ENCODE data around the gene TRH.
"Not testable (repeated sequence)": the region's sequence is repeated elsewhere in the genome, so short reads cannot be mapped to it uniquely, and the experiment has no call there.

TRH gene

GRCh38 chr3:130013246-130013645 is 38.7 kb downstream of the TRH start:
- not testable (repeated sequence) for FAIRE-seq

GRCh38 chr3:130014526-130014925 is 40.0 kb downstream of the TRH start:
- FAIRE-seq: no peak

- FAIRE-seq: not testable (repeated sequence)
Observed at GRCh38 chr3:130017661-130018060, 43.1 kb downstream of the TRH start.

GRCh38 chr3:130026146-130026829 is 51.8 kb downstream of the TRH start:
- FAIRE-seq: not testable (repeated sequence)

GRCh38 chr3:130027437-130027836 is 52.9 kb downstream of the TRH start:
- FAIRE-seq: not testable (repeated sequence)
